HepG2 (cell line): ENCODE data around the gene XAF1. TPM values are rescaled to one million over a fixed set of nuclear protein-coding genes. Genes with fewer than 3 reads are reported as not detected.

Source experiments
- AGO2 ChIP-seq: fragments of 200-400 bp; formaldehyde crosslinking; optimal IDR thresholded peaks from 2 replicates; pipeline ENCODE3; 2017; ENCODE audit warnings: mild to moderate bottlenecking, low read depth, low read length, moderate library complexity
- CAMTA2 ChIP-seq: sonication (generic); formaldehyde crosslinking; IDR thresholded peaks from 2 replicates; pipeline ENCODE4 v1.4.0; 2020; ENCODE audit warnings: mild to moderate bottlenecking, missing genetic modification reagents, borderline replicate concordance
- EP300 ChIP-seq, 3 experiments: sonication (generic) in 1 of 3; formaldehyde crosslinking in 1 of 3; IDR thresholded peaks; 2 replicates each; pipeline versions ENCODE4 v1.5.1 to v1.6.1; 2011 to 2020; ENCODE audit warnings: low read depth in 2 of 3, low read length in 2 of 3, borderline replicate concordance in 1 of 3, improper control_type of control experiment in 1 of 3, mild to moderate bottlenecking in 1 of 3, missing genetic modification reagents in 1 of 3, moderate library complexity in 1 of 3
- GABPA ChIP-seq, 2 experiments: IDR thresholded peaks; 2 replicates each; pipeline ENCODE4 v1.6.1; 2011 to 2016; ENCODE audit warnings: low read depth in 2 of 2, low read length in 1 of 2, missing biosample characterization in 1 of 2, missing genetic modification characterization in 1 of 2
- HES4 ChIP-seq: sonication (generic); formaldehyde crosslinking; IDR thresholded peaks from 2 replicates; pipeline ENCODE4 v1.9.0; 2021; ENCODE audit warnings: mild to moderate bottlenecking, missing genetic modification reagents, borderline replicate concordance
- HOXA5 ChIP-seq: sonication (generic); formaldehyde crosslinking; IDR thresholded peaks from 2 replicates; pipeline ENCODE4 v1.4.0; 2020; ENCODE audit warnings: missing genetic modification reagents
- KDM5A ChIP-seq: fragments of 200-600 bp; sonication (generic); IDR thresholded peaks from 2 replicates; pipeline ENCODE4 v1.7.0; 2018; ENCODE audit warnings: antibody characterized with exemption, mild to moderate bottlenecking, low read length, borderline replicate concordance
- MIER2 ChIP-seq: IDR thresholded peaks from 2 replicates; pipeline ENCODE4 v1.6.1; 2016; ENCODE audit warnings: missing biosample characterization, missing genetic modification reagents
- NFKB2 ChIP-seq: sonication (generic); formaldehyde crosslinking; IDR thresholded peaks from 2 replicates; pipeline ENCODE4 v1.4.0; 2020; ENCODE audit warnings: missing genetic modification reagents, borderline replicate concordance
- PAWR ChIP-seq: sonication (generic); formaldehyde crosslinking; IDR thresholded peaks from 2 replicates; pipeline ENCODE4 v1.4.0; 2020; ENCODE audit warnings: missing genetic modification reagents, mild to moderate bottlenecking, borderline replicate concordance
- PLSCR1 ChIP-seq: sonication (generic); formaldehyde crosslinking; IDR thresholded peaks from 2 replicates; pipeline ENCODE4 v1.5.0; 2020; ENCODE audit warnings: missing genetic modification reagents, mild to moderate bottlenecking, borderline replicate concordance
- SMARCE1 ChIP-seq: fragments of 450-650 bp; IDR thresholded peaks from 2 replicates; pipeline ENCODE4 v1.6.1; 2017; ENCODE audit warnings: borderline replicate concordance
- SMYD3 ChIP-seq: sonication (generic); formaldehyde crosslinking; IDR thresholded peaks from 2 replicates; pipeline ENCODE4 v1.8.1; 2023; ENCODE audit warnings: mild to moderate bottlenecking, missing genetic modification reagents
- SNRNP70 ChIP-seq: fragments of 200-400 bp; formaldehyde crosslinking; IDR thresholded peaks from 2 replicates; pipeline ENCODE4 v1.6.1; 2017; ENCODE audit warnings: mild to moderate bottlenecking, low read depth, low read length, moderate library complexity
- SUZ12 ChIP-seq: fragments of 150-350 bp; IDR thresholded peaks from 2 replicates; pipeline ENCODE4 v1.6.1; 2014; ENCODE audit warnings: low read depth, low read length
- TFDP1 ChIP-seq: IDR thresholded peaks from 2 replicates; pipeline ENCODE4 v1.6.1; 2016; ENCODE audit warnings: missing compliant biosample characterization, missing genetic modification reagents, borderline replicate concordance
- TGIF2 ChIP-seq: IDR thresholded peaks from 2 replicates; pipeline ENCODE4 v1.6.1; 2016; ENCODE audit warnings: control low read depth, missing compliant biosample characterization
- ZBTB4 ChIP-seq: sonication (generic); formaldehyde crosslinking; IDR thresholded peaks from 2 replicates; pipeline ENCODE4 v1.4.0; 2020; ENCODE audit warnings: missing genetic modification reagents, mild to moderate bottlenecking, borderline replicate concordance
- ZBTB8A ChIP-seq: sonication (generic); formaldehyde crosslinking; IDR thresholded peaks from 2 replicates; pipeline ENCODE4 v1.4.0; 2020; ENCODE audit warnings: mild to moderate bottlenecking, low read depth, missing genetic modification reagents, borderline replicate concordance
- ZMYM3 ChIP-seq: sonication (generic); formaldehyde crosslinking; IDR thresholded peaks from 2 replicates; pipeline ENCODE4 v1.5.1; 2020; ENCODE audit warnings: mild to moderate bottlenecking, missing genetic modification reagents
- ZNF230 ChIP-seq: sonication (generic); formaldehyde crosslinking; IDR thresholded peaks from 2 replicates; pipeline ENCODE4 v1.4.0; 2020; ENCODE audit warnings: mild to moderate bottlenecking, missing genetic modification reagents
- ZNF576 ChIP-seq: sonication (generic); formaldehyde crosslinking; IDR thresholded peaks from 2 replicates; pipeline ENCODE4 v1.4.0; 2020; ENCODE audit warnings: mild to moderate bottlenecking, missing genetic modification reagents
- ZNF709 ChIP-seq: sonication (generic); formaldehyde crosslinking; IDR thresholded peaks from 2 replicates; pipeline ENCODE4 v1.5.0; 2020; ENCODE audit warnings: mild to moderate bottlenecking, missing genetic modification reagents
- polyA plus RNA-seq, 8 experiments: library from polyadenylated mRNA; depleted of rRNA in 3 of 8; stranded (reverse) in 7 of 8; unstranded in 1 of 8; fragments of >200 nt; fragmentation: Illumina TruSeq in 4 of 8; extraction: Trizol in 4 of 8; gene quantifications; 2 replicates each; pipeline versions ENCODE4 v1.2.1 to v1.2.3, GENCODE V29; 2011 to 2016; ENCODE audit warnings: low read depth in 4 of 8, missing spikeins in 1 of 8, mixed read lengths in 1 of 8; ENCODE audit not compliant: insufficient read depth in 1 of 8
- total RNA-seq, 5 experiments: library from RNA; depleted of rRNA; stranded (reverse); fragments of >200 nt; fragmentation: Illumina TruSeq; extraction: Trizol; gene quantifications; 2 replicates each; pipeline ENCODE4 v1.2.3, GENCODE V29; 2016; ENCODE audit warnings: low read depth in 1 of 5

XAF1 gene
- total and polyA plus RNA-seq, 2 of the 13 experiments (the other 11 are each of a cell fraction or from before 2014, with no cell fraction given) = 1.2 to 2.4 TPM

DNA sequence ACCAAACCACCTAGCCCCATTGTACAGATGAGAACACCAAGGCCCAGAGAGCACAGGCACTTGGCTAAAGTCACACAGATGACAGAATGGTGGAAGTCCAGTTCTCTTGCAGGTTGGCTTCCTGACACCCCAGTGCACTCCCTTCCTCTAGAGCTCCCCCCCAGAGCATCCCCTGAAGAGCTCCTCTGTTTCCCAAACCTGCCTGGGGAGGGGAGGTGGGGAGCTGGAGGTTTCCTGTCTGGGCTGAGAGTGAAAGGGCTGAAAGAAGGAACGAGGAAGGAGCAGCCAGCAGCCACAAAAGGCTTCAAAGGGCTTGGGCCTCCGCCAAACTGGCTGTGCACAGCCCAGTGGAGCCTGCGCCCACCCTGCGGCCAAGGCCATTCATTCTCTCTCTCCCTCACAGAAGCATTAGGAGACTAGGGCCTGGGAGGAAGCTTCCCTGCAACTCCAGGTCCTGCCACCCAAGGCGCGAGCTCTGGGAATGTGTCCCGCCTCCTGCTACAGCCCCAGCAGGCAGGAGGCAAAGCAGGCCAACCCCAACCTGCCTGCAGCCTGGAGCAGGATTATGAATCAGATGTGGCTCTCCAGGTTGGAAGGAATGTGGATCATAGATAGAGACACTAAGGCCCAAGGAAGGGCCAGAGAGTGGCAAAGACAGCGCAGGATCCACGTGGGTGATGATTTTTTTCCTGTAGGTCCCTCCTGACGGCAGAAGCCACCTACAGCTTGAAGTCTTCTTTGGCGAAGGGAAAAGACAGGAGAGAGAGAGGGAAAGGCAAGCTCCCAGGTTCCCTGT lies 43.6 kb upstream of the XAF1 start (continued):
- TF ChIP-seq TGIF2 (CRISPR knock-in tag) (peak; percentile 82), ZNF576 (no peak), SNRNP70 (no peak), ZBTB4 (CRISPR knock-in tag) (no peak), EP300 (IDR thresholded peaks at IDR 0.05; ENCODE audit: low read depth in 2 of 2, low read length in 2 of 2) (no peak; a peak in 1 of 4 replicates), EP300 (CRISPR knock-in tag; IDR thresholded peaks at IDR 0.05; ENCODE audit: borderline replicate concordance) (0 out of 2 replicates have a peak, but pooled peaks have one; percentile 2), MIER2 (CRISPR knock-in tag) (peak; percentile 52; the same call in 1 of the 2 replicates), ZBTB8A (CRISPR knock-in tag) (peak; percentile 18; the same call in 1 of the 2 replicates), HES4 (no peak), PAWR (no peak), KDM5A (peak; percentile 24; the same call in 1 of the 2 replicates), ZNF709 (CRISPR knock-in tag) (no peak), SUZ12 (no peak), CAMTA2 (CRISPR knock-in tag) (peak; percentile 31; the same call in 1 of the 2 replicates), AGO2 (no peak), SMYD3 (CRISPR knock-in tag) (no peak), ZMYM3 (CRISPR knock-in tag) (peak; percentile 95), NFKB2 (CRISPR knock-in tag) (0 out of 2 replicates have a peak, but pooled peaks have one; percentile 23), GABPA (IDR thresholded peaks at IDR 0.05; ENCODE audit: low read depth, low read length) (no peak), GABPA (CRISPR knock-in tag; IDR thresholded peaks at IDR 0.05; ENCODE audit: low read depth) (no peak), ZNF230 (peak; percentile 1; the same call in 1 of the 2 replicates), HOXA5 (CRISPR knock-in tag) (peak; percentile 14; the same call in 1 of the 2 replicates), PLSCR1 (CRISPR knock-in tag) (no peak; the same call in 1 of the 2 replicates), TFDP1 (CRISPR knock-in tag) (peak; percentile 57; the same call in 1 of the 2 replicates), SMARCE1 (no peak)
